HG02623 (cell line): ENCODE data around the gene EIF4H.
"Not testable (repeated sequence)": the region's sequence is repeated elsewhere in the genome, so short reads cannot be mapped to it uniquely, and the experiment has no call there.

Experiments used
- ATAC-seq: cut with Tn5 transposase; IDR thresholded peaks from one replicate; pipeline ENCODE4 v1.9.1; 2021; ENCODE audit warnings: moderate library complexity; ENCODE audit not compliant: unreplicated experiment

The EIF4H gene

GRCh38 chr7:74223711-74224510 is 49.8 kb downstream of the EIF4H start:
- no peak for ATAC-seq

DNA sequence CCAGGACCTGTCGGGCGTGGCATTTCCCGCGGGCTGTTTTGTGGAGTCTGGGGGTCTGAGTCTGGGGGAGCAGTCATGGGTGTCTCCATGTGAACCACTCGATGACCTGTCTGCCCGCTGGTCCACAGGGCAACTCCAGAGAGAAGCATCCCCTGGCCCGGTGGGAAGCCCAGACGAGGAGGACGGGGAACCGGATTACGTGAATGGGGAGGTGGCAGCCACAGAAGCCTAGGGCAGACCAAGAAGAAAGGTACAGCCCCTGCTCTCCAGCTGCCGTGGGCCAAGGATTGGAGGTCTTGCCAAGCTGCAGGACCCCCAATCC is 50.3 kb downstream of the EIF4H start:
- no peak for ATAC-seq

DNA sequence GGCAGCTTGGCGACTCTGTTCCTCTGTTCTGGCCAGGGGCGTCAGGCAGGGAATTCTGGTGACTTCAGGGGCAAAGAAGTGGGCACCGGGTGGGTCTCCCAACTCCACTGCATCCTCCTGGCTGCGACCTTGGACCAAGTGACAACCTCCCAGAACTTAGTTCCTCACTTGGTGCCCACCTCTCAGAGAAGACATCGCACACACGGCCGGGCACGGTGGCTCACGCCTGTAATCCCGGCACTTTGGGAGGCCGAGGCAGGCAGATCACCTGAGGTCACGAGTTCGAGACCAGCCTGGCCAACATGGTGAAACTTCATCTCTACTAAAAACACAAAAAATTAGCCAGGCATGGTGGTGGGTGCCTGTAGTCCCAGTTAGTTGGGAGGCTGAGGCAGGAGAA is 50.8 kb downstream of the EIF4H start:
- not testable (repeated sequence) for ATAC-seq

GRCh38 chr7:74225400-74225799 is 51.2 kb downstream of the EIF4H start:
- ATAC-seq, result no peak

DNA sequence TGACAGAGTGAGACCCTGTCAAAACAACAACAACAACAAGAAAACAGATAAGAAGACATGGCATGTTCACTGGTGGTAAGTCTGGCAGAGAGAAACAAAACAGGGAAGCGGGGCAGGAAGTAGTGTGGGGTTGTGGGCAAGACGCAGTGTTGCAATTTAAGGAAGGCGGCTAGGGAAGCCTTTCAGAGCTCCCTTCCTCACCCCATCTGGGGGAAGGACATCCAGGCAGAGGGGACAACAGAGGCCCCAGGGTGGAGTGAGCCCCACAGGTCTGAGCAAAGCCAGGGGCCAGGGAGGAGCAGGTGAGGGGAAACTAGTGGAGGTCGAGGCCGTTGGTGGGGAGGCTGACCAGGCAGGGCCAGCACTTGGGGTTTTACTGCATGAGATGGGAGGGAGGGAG is 52.5 kb downstream of the EIF4H start:
- no peak for ATAC-seq

DNA sequence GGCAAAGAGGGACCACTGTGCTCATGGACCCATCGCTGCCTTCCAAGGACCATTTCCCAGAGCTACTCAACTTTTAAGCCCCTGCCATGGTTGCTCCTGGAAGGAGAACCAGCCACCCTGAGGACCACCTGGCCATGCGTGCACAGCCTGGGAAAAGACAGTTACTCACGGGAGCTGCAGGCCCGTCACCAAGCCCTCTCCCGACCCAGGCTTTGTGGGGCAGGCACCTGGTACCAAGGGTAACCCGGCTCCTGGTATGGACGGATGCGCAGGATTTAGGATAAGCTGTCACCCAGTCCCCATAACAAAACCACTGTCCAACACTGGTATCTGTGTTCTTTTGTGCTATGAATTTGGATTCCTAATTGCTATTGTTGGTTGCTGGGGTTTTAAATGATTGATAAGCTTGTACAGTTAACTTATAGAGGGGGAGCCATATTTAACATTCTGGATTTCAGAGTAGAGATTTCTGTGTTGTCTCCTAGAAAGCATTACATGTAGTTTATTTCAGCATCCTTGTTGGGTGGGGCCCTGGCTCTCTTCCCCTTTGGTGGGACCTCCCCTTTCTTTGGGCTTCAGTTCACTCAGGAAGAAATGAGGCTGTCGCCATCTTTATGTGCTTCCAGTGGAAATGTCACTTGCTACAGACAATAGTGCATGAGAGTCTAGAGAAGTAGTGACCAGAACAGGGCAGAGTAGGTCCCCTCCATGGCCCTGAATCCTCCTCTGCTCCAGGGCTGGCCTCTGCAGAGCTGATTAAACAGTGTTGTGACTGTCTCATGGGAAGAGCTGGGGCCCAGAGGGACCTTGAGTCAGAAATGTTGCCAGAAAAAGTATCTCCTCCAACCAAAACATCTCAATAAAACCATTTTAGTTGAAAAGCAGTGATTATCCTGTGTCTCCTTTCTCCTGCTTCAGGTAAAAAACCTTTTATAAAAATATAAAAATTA is 55.1 kb downstream of the EIF4H start:
- no peak for ATAC-seq

DNA sequence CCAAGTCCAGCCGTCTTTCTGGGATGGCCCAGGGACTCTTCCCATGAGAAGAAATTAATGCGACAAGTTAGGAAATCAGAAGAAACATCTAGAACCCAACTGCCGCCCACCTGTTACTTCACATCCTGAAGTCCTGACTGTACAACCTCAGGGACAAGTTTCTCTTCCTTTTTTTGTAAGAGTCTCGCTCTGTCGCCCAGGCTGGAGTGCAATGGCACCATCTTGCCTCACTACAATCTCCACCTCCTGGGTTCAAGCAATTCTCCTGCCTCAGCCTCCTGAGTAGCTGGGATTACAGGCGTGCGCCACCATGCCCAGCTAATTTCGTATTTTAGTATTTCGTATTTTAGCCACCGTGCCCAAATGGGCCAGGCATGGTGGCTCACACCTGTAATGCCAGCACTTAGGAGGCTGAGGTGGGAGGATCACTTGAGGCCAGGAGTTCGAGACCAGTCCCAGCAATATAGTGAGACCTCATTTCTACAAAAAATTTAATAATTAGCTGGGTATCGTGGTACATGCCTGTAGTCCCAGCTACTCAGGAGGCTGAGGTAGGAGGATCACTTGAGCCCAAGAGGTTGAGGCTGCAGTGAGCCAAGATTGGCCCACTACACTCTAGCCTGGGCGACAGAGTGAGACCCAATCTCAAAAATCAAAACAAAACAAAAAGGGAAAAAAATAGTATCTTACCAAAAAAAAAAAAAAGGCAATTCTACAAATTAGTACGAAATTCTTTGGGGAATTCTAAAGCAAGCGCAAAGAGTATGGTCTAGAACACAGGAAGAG is 56.5 kb downstream of the EIF4H start:
- peak; percentile 46 for ATAC-seq

DNA sequence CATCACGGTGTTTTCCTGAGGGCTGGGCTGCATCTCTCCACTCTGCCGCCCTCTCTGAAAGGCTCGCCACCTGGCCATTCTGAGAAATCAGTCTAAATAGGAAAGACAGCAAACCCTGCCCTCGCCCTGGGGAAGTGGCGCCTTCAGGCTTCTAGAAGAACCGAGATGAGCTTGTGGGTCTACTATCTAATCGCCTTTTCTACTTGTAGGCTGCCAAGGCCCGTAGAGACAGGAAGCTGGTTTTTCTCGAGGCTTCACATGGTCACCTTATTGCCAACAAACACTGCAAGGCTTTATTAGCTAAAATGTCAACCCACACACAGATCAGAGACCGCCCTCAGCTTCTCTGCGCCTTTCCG is 57.1 kb downstream of the EIF4H start:
- ATAC-seq, result peak; percentile 57

GRCh38 chr7:74233655-74234285 is 59.6 kb downstream of the EIF4H start:
- ATAC-seq, result no peak

GRCh38 chr7:74235518-74236268 is 61.5 kb downstream of the EIF4H start:
- no peak for ATAC-seq

GRCh38 chr7:74236284-74236683 is 62.1 kb downstream of the EIF4H start:
- ATAC-seq, result no peak

DNA sequence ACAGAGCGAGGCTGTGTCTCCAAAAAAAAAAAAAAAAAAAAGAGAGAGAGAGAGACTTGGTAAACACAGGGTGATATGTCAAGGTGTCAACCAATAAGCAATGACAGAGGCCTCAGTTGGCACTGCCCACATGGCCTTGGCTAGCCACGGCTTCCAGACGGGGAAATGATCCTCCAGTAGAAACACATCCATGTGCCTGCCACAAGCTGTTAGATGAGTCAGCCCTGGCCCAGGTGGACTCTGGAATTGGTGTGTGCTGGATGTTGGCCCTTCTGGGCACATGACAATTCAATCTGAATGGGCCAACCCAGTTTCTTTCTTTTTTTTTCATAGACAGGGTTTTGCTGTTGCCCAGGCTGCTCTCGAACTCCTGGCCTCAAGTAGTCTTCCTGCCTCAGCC is 66.3 kb downstream of the EIF4H start:
- no peak for ATAC-seq

GRCh38 chr7:74242122-74242443 is 67.9 kb downstream of the EIF4H start:
- ATAC-seq, result no peak

DNA sequence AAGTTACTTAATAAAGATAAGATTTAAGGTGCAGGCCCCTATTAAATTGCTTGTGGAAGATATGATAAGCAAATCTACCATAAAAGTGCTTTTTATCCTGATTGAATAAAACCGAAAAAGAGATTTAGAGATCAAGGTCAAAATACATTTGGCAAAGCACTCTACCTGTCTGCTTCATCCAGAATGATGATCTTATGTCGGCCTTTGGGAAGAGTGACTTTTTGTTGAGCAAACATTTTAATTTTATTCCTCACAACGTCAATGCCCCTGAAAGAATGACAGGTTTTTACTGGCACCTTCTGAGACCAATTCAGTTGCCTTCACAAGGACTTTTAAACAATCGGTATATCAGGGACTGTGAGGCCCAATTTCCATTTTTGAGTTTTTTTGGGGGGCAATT is 72.3 kb downstream of the EIF4H start:
- no peak for ATAC-seq
